SK-N-SH treated with all-trans-retinoic acid at 6 μM for 48 hours (cell line): Measurements from ENCODE around the gene MYOCOS.
A peak's percentile ranks its signal among the peaks of the same experiment; 100 is the strongest.

ENCODE experiments used
- ATAC-seq: fragments of 200-7000 bp; cut with Tn5 transposase; 3 replicates; pipeline ENCODE4 v1.9.1; 2020; ENCODE audit warnings: mild to moderate bottlenecking, moderate library complexity
- ARNTL ChIP-seq: fragments of 450-650 bp; formaldehyde crosslinking; IDR thresholded peaks from 2 replicates; pipeline ENCODE4 v1.5.0; 2020; ENCODE audit warnings: low read depth, mild to moderate bottlenecking, moderate library complexity, borderline replicate concordance
- CSDC2 ChIP-seq: fragments of 250-450 bp; sonication (Bioruptor Pico); IDR thresholded peaks from 2 replicates; pipeline ENCODE4 v1.5.0; 2020; ENCODE audit warnings: mild to moderate bottlenecking, moderate library complexity
- CSRNP3 ChIP-seq: fragments of 250-450 bp; sonication (Bioruptor Pico); IDR thresholded peaks from 2 replicates; pipeline ENCODE4 v1.5.1; 2021; ENCODE audit warnings: mild to moderate bottlenecking, moderate library complexity
- GLIS3 ChIP-seq: fragments of 250-450 bp; sonication (Bioruptor Pico); IDR thresholded peaks from 2 replicates; pipeline ENCODE4 v1.5.0; 2020; ENCODE audit warnings: mild to moderate bottlenecking, moderate library complexity
- ISL1 ChIP-seq: fragments of 250-450 bp; sonication (Bioruptor Pico); IDR thresholded peaks from 2 replicates; pipeline ENCODE4 v2.1.2; 2022; ENCODE audit warnings: mild to moderate bottlenecking, moderate library complexity
- OSR1 ChIP-seq: fragments of 250-450 bp; sonication (Bioruptor Pico); IDR thresholded peaks from 2 replicates; pipeline ENCODE4 v1.8.0; 2022; ENCODE audit warnings: moderate library complexity, mild to moderate bottlenecking, inconsistent platforms
- PATZ1 ChIP-seq: fragments of 250-450 bp; sonication (Bioruptor Pico); IDR thresholded peaks from 2 replicates; pipeline ENCODE4 v1.8.0; 2020; ENCODE audit warnings: mild to moderate bottlenecking, moderate library complexity, borderline replicate concordance
- PPARA ChIP-seq: fragments of 250-450 bp; sonication (Bioruptor Pico); IDR thresholded peaks from 2 replicates; pipeline ENCODE4 v1.5.0; 2020; ENCODE audit warnings: mild to moderate bottlenecking, borderline replicate concordance
- RARB ChIP-seq: fragments of 250-450 bp; sonication (Bioruptor Pico); IDR thresholded peaks from 2 replicates; pipeline ENCODE4 v1.8.0; 2021; ENCODE audit warnings: mild to moderate bottlenecking, moderate library complexity
- SNAI2 ChIP-seq: fragments of 250-450 bp; sonication (Bioruptor Pico); IDR thresholded peaks from 2 replicates; pipeline ENCODE4 v1.5.0; 2020; ENCODE audit warnings: mild to moderate bottlenecking, moderate library complexity
- TCF4 ChIP-seq: fragments of 250-450 bp; sonication (Bioruptor Pico); IDR thresholded peaks from 2 replicates; pipeline ENCODE4 v1.8.0; 2021; ENCODE audit warnings: mild to moderate bottlenecking, moderate library complexity, borderline replicate concordance
- TOX ChIP-seq: fragments of 250-450 bp; sonication (Bioruptor Pico); IDR thresholded peaks from 2 replicates; pipeline ENCODE4 v1.8.0; 2021; ENCODE audit warnings: mild to moderate bottlenecking, moderate library complexity, borderline replicate concordance
- TSHZ2 ChIP-seq: fragments of 250-450 bp; sonication (Bioruptor Pico); IDR thresholded peaks from 2 replicates; pipeline ENCODE4 v1.5.0; 2020; ENCODE audit warnings: mild to moderate bottlenecking, moderate library complexity
- ZFP3 ChIP-seq: fragments of 250-450 bp; sonication (Bioruptor Pico); IDR thresholded peaks from 2 replicates; pipeline ENCODE4 v1.5.0; 2020; ENCODE audit warnings: mild to moderate bottlenecking, moderate library complexity
- ZNF565 ChIP-seq: fragments of 450-650 bp; formaldehyde crosslinking; conservative IDR thresholded peaks from 2 replicates; pipeline ENCODE4 v1.5.0; 2020; ENCODE audit warnings: low read depth, mild to moderate bottlenecking, moderate library complexity
- ZNF70 ChIP-seq: fragments of 450-650 bp; formaldehyde crosslinking; IDR thresholded peaks from 2 replicates; pipeline ENCODE4 v1.5.0; 2020; ENCODE audit warnings: mild to moderate bottlenecking, moderate library complexity
- ZNF8 ChIP-seq: fragments of 450-650 bp; formaldehyde crosslinking; IDR thresholded peaks from 2 replicates; pipeline ENCODE4 v1.5.0; 2020; ENCODE audit warnings: mild to moderate bottlenecking, moderate library complexity
- TF ChIP-seq, protein P1 (sequence below): fragments of 250-450 bp; sonication (Bioruptor Pico); IDR thresholded peaks from 2 replicates; pipeline ENCODE4 v1.5.1; 2020; ENCODE audit warnings: low read depth, mild to moderate bottlenecking, moderate library complexity

Gene MYOCOS

DNA sequence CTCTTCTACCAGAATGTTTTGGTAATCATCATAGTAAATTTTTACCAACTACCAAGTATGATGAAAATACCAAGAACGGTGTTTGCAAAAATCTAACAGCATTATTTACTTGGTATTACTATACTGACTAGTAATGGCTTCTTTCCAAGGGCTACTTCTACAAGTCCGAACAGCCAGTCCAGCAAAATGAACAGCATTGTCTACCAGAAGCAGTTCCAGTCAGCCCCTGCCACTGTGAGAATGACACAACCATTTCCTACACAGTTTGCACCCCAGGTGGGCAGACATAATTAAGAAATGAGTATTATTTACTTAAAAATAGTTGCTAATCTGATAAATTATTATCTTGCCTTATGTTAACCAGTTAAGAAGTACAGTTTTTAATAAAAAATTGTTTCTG lies 33.8 kb upstream of the MYOCOS start:
- TF ChIP-seq ZNF565 (CRISPR knock-in tag) (no peak), ZNF8 (CRISPR knock-in tag) (no peak), SNAI2 (CRISPR knock-in tag) (no peak), CSDC2 (no peak), TOX (CRISPR knock-in tag) (no peak)
- no peak for ATAC-seq

GRCh38 chr1:171590022-171590421 lies 32.0 kb upstream of the MYOCOS start:
- ATAC-seq, result peak; percentile 51; the same call in 2 of the 3 replicates
- TF ChIP-seq ZFP3 (CRISPR knock-in tag) (no peak), ARNTL (CRISPR knock-in tag) (no peak), PPARA (CRISPR knock-in tag) (no peak), TCF4 (no peak), TSHZ2 (CRISPR knock-in tag) (no peak), TOX (CRISPR knock-in tag) (no peak), GLIS3 (CRISPR knock-in tag) (no peak), CSRNP3 (no peak), SNAI2 (CRISPR knock-in tag) (no peak), PATZ1 (CRISPR knock-in tag) (no peak), ISL1 (no peak), CSDC2 (no peak)
- TF ChIP-seq, protein P1, sequence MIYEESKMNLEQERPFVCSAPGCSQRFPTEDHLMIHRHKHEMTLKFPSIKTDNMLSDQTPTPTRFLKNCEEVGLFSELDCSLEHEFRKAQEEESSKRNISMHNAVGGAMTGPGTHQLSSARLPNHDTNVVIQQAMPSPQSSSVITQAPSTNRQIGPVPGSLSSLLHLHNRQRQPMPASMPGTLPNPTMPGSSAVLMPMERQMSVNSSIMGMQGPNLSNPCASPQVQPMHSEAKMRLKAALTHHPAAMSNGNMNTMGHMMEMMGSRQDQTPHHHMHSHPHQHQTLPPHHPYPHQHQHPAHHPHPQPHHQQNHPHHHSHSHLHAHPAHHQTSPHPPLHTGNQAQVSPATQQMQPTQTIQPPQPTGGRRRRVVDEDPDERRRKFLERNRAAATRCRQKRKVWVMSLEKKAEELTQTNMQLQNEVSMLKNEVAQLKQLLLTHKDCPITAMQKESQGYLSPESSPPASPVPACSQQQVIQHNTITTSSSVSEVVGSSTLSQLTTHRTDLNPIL (CRISPR knock-in tag), result no peak

DNA sequence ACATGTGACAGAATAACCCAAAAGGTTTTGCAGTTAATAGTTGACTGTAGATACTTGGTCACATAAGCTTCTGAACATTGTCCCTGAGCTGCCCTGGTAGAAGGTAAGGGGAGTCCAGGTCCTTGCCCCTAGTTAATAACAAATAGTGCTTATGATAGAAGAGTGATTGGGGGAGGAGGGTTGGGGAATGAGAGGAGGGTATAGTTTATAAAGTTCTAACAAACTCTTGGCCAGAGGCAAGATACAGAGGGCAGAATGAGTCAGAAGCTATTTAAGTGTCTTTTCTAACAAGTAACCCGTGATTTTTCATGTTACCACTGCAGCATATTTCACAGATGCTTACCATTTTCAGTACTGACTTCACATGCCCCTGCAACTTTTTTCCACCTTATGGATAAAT lies 26.7 kb upstream of the MYOCOS start:
- ATAC-seq, result no peak
- TF ChIP-seq ISL1, result no peak
- no peak for TF ChIP-seq ZFP3 (CRISPR knock-in tag)
- no peak for TF ChIP-seq CSRNP3
- TF ChIP-seq PPARA (CRISPR knock-in tag), result no peak
- no peak for TF ChIP-seq RARB (CRISPR knock-in tag)
- TF ChIP-seq ZNF8 (CRISPR knock-in tag), result no peak
- no peak for TF ChIP-seq ZNF565 (CRISPR knock-in tag)
- TF ChIP-seq SNAI2 (CRISPR knock-in tag), result no peak
- no peak for TF ChIP-seq GLIS3 (CRISPR knock-in tag)
- no peak for TF ChIP-seq CSDC2
- TF ChIP-seq ZNF70 (CRISPR knock-in tag), result no peak
- no peak for TF ChIP-seq TOX (CRISPR knock-in tag)

DNA sequence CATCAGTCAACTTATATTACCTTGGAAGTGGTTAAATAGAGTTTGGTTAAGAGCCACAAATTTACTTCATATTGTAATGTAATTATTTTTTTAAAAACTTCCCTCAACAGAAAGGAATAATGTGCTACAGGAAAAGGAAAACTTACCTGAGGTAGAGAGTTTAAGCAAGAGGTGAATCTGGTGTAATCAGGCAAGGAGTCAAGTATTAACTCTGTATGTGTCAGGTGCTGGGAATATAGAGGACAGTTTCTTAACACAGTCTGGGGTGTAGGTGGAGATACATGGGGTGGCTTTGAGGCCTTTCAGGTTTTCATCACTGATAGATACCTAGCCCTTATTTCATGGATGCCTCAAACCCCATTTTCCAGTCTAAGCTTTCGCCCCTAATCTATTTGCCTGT lies 25.9 kb upstream of the MYOCOS start:
- ATAC-seq, result peak; percentile 14; the same call in 1 of the 3 replicates
- TF ChIP-seq, protein P1 (CRISPR knock-in tag), result no peak
- TF ChIP-seq ZNF565 (CRISPR knock-in tag), result no peak
- TF ChIP-seq OSR1, result no peak
- no peak for TF ChIP-seq CSDC2
- no peak for TF ChIP-seq PATZ1 (CRISPR knock-in tag)
- TF ChIP-seq ISL1, result no peak
